Measurements from ENCODE around the gene PTPRO.

- TF ChIP-seq, protein P1, sequence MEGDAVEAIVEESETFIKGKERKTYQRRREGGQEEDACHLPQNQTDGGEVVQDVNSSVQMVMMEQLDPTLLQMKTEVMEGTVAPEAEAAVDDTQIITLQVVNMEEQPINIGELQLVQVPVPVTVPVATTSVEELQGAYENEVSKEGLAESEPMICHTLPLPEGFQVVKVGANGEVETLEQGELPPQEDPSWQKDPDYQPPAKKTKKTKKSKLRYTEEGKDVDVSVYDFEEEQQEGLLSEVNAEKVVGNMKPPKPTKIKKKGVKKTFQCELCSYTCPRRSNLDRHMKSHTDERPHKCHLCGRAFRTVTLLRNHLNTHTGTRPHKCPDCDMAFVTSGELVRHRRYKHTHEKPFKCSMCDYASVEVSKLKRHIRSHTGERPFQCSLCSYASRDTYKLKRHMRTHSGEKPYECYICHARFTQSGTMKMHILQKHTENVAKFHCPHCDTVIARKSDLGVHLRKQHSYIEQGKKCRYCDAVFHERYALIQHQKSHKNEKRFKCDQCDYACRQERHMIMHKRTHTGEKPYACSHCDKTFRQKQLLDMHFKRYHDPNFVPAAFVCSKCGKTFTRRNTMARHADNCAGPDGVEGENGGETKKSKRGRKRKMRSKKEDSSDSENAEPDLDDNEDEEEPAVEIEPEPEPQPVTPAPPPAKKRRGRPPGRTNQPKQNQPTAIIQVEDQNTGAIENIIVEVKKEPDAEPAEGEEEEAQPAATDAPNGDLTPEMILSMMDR (IDR thresholded peaks at IDR 0.05) = no peak
- no peak for TF ChIP-seq POLR2A (IDR thresholded peaks at IDR 0.05)
- TF ChIP-seq POLR2AphosphoS5 (IDR thresholded peaks at IDR 0.05) = no peak
- no peak for TF ChIP-seq EP300 (IDR thresholded peaks at IDR 0.05)
Measured at GRCh38 chr12:15591811-15592210, 269.5 kb downstream of the PTPRO start.
